ENCODE data around the gene SPTAN1. TPM values are rescaled to one million over a fixed set of nuclear protein-coding genes. Genes with fewer than 3 reads are reported as not detected.

SPTAN1 gene
- total and polyA plus RNA-seq, 2 experiments from 2014 or later, result 108 to 195 TPM

DNA sequence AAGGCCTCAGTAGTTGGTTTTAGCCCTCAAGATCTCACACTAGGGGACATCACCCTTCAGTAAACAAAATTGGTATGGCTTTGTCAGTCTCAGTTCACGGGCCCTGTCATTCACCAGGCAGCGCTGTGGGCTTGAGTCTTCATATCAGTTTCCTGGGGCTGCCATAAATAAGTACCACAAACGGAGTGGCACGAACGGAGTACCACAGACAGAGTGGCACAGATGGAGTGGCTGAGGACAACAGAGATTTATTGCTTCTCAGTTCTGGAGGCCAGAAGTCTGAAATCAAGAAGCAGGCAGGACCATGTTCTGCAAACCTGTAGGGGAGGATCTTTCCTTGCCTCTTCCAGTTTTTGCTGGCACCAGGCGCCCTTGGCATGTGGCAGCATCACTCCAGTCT is 66.7 kb downstream of the SPTAN1 start (continued):
- TF ChIP-seq, protein P1, sequence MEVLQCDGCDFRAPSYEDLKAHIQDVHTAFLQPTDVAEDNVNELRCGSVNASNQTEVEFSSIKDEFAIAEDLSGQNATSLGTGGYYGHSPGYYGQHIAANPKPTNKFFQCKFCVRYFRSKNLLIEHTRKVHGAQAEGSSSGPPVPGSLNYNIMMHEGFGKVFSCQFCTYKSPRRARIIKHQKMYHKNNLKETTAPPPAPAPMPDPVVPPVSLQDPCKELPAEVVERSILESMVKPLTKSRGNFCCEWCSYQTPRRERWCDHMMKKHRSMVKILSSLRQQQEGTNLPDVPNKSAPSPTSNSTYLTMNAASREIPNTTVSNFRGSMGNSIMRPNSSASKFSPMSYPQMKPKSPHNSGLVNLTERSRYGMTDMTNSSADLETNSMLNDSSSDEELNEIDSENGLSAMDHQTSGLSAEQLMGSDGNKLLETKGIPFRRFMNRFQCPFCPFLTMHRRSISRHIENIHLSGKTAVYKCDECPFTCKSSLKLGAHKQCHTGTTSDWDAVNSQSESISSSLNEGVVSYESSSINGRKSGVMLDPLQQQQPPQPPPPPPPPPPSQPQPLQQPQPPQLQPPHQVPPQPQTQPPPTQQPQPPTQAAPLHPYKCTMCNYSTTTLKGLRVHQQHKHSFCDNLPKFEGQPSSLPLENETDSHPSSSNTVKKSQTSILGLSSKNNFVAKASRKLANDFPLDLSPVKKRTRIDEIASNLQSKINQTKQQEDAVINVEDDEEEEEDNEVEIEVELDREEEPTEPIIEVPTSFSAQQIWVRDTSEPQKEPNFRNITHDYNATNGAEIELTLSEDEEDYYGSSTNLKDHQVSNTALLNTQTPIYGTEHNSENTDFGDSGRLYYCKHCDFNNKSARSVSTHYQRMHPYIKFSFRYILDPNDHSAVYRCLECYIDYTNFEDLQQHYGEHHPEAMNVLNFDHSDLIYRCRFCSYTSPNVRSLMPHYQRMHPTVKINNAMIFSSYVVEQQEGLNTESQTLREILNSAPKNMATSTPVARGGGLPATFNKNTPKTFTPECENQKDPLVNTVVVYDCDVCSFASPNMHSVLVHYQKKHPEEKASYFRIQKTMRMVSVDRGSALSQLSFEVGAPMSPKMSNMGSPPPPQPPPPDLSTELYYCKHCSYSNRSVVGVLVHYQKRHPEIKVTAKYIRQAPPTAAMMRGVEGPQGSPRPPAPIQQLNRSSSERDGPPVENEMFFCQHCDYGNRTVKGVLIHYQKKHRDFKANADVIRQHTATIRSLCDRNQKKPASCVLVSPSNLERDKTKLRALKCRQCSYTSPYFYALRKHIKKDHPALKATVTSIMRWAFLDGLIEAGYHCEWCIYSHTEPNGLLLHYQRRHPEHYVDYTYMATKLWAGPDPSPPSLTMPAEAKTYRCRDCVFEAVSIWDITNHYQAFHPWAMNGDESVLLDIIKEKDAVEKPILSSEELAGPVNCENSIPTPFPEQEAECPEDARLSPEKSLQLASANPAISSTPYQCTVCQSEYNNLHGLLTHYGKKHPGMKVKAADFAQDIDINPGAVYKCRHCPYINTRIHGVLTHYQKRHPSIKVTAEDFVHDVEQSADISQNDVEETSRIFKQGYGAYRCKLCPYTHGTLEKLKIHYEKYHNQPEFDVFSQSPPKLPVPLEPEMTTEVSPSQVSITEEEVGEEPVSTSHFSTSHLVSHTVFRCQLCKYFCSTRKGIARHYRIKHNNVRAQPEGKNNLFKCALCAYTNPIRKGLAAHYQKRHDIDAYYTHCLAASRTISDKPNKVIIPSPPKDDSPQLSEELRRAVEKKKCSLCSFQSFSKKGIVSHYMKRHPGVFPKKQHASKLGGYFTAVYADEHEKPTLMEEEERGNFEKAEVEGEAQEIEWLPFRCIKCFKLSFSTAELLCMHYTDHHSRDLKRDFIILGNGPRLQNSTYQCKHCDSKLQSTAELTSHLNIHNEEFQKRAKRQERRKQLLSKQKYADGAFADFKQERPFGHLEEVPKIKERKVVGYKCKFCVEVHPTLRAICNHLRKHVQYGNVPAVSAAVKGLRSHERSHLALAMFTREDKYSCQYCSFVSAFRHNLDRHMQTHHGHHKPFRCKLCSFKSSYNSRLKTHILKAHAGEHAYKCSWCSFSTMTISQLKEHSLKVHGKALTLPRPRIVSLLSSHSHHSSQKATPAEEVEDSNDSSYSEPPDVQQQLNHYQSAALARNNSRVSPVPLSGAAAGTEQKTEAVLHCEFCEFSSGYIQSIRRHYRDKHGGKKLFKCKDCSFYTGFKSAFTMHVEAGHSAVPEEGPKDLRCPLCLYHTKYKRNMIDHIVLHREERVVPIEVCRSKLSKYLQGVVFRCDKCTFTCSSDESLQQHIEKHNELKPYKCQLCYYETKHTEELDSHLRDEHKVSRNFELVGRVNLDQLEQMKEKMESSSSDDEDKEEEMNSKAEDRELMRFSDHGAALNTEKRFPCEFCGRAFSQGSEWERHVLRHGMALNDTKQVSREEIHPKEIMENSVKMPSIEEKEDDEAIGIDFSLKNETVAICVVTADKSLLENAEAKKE (CRISPR knock-in tag; IDR thresholded peaks at IDR 0.05), result no peak

GRCh38 chr9:128619779-128620178 is 67.4 kb downstream of the SPTAN1 start:
- Histone ChIP-seq H3K27ac (ENCODE audit: low read depth) (no peak overlapping the region), H2AFZ (no peak overlapping the region), H3F3A (replicated peaks; ENCODE audit: low read depth) (0 out of 2 replicates have a peak, but pooled peaks cover 4% of the 10 kb centered on the region), H3K4me3 (no peak overlapping the region), H3K27me3 (ENCODE audit: insufficient read depth) (no peaks in the 10 kb centered on the region), H3K4me1 (ENCODE audit: insufficient read depth) (no peaks in the 10 kb centered on the region), H3K36me3 (ENCODE audit: insufficient read depth) (peaks cover 64% of the 10 kb centered on the region), H3K9me2 (ENCODE audit: insufficient read depth) (no peaks in the 10 kb centered on the region), H3K79me2 (replicated peaks; ENCODE audit: insufficient read depth) (no peaks in the 10 kb centered on the region), H4K20me1 (replicated peaks; ENCODE audit: insufficient read depth) (peaks cover 2% of the 10 kb centered on the region; the same call in 1 of the 2 replicates), H3K4me2 (no peak overlapping the region)
- DNase-seq (ENCODE audit: low spot score) (no peak), ATAC-seq (no peak)
- Mint-ChIP-seq H3K4me1 (no peaks in the 10 kb centered on the region), H3K27me3 (ENCODE audit: insufficient read depth, low read depth, poor library complexity) (peaks cover 6% of the 10 kb centered on the region), H3K9me3 (no peaks in the 10 kb centered on the region), H3K27ac (no peak overlapping the region), H3K4me3 (no peak overlapping the region), H3K36me3 (ENCODE audit: low read depth) (peaks cover 76% of the 10 kb centered on the region)
- TF ChIP-seq STAT1 (IDR thresholded peaks at IDR 0.05; ENCODE audit: unreplicated experiment), result no peak

DNA sequence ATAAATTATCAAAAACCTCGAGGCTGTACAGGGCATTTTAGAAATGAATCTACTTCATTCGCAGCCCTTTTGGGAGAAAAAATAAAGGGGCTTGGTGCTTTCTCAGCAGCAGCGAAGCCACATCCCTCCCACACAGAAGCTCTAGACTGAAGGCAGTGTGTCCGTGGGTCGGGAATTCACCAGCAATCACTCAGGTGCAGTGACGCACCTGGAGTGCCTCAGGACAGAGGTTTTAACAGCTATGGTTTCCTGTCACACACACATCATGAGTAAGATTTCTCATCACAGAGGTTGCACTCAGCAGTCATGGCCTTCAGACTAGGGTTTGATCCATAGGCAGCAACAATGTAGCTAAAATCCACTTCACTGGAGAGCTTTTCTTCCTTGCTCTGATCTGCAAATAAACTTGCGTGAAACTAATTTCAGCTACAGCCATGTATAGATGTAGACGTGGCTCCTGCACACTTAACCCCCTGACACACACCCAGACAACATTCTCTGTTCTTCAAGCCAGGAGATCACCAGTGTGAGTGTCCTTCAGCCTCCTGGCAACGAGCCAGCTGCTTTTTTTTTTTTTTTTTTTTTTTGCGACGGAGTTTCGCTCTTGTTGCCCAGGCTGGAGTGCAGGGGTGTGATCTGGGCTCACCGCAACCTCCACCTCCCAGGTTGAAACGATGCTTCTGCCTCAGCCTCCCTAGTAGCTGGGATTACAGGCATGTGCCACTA is 69.5 kb downstream of the SPTAN1 start:
- peaks cover 81% of the 10 kb centered on the region for H3K36me3 Mint-ChIP-seq (ENCODE audit: low read depth)
- no peak for TF ChIP-seq ZNF331 (CRISPR knock-in tag; IDR thresholded peaks at IDR 0.05; ENCODE audit: low read depth)
- no peak for TF ChIP-seq CREB1 (CRISPR knock-in tag; IDR thresholded peaks at IDR 0.05; ENCODE audit: low read depth)
- TF ChIP-seq, protein P2, sequence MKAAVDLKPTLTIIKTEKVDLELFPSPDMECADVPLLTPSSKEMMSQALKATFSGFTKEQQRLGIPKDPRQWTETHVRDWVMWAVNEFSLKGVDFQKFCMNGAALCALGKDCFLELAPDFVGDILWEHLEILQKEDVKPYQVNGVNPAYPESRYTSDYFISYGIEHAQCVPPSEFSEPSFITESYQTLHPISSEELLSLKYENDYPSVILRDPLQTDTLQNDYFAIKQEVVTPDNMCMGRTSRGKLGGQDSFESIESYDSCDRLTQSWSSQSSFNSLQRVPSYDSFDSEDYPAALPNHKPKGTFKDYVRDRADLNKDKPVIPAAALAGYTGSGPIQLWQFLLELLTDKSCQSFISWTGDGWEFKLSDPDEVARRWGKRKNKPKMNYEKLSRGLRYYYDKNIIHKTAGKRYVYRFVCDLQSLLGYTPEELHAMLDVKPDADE (IDR thresholded peaks at IDR 0.05), result no peak
- no peak for TF ChIP-seq NANOG (IDR thresholded peaks at IDR 0.05; ENCODE audit: borderline replicate concordance)
- TF ChIP-seq JUNB (IDR thresholded peaks at IDR 0.05; ENCODE audit: unreplicated experiment), result no peak
- TF ChIP-seq EZH2 (IDR thresholded peaks at IDR 0.05; ENCODE audit: low read depth, unreplicated experiment), result no peak
- TF ChIP-seq STAT1 (IDR thresholded peaks at IDR 0.05; ENCODE audit: unreplicated experiment), result no peak

More for the DNA sequence above, 69.5 kb downstream of the SPTAN1 start:
- H3K27me3 Mint-ChIP-seq (ENCODE audit: insufficient read depth, low read depth, poor library complexity), result peaks cover 8% of the 10 kb centered on the region
- H4K20me1 ChIP-seq (replicated peaks; ENCODE audit: insufficient read depth), result 0 out of 2 replicates have a peak, but pooled peaks cover 2% of the 10 kb centered on the region
- no peaks in the 10 kb centered on the region for H3F3A ChIP-seq (replicated peaks; ENCODE audit: low read depth)
- H3K27ac Mint-ChIP-seq, result no peak overlapping the region
- H3K9me2 ChIP-seq (ENCODE audit: insufficient read depth), result no peaks in the 10 kb centered on the region
- ATAC-seq, result no peak
- no peak for DNase-seq (ENCODE audit: low spot score)
- no peak overlapping the region for H3K27ac ChIP-seq (ENCODE audit: low read depth)
- no peaks in the 10 kb centered on the region for H3K27me3 ChIP-seq (ENCODE audit: insufficient read depth)
- H3K4me2 ChIP-seq, result no peak overlapping the region
- H2AFZ ChIP-seq, result no peak overlapping the region
- no peaks in the 10 kb centered on the region for H3K79me2 ChIP-seq (replicated peaks; ENCODE audit: insufficient read depth)
- no peaks in the 10 kb centered on the region for H3K9me3 Mint-ChIP-seq
- H3K36me3 ChIP-seq (ENCODE audit: insufficient read depth), result peaks cover 44% of the 10 kb centered on the region
- no peak overlapping the region for H3K4me3 ChIP-seq
- no peaks in the 10 kb centered on the region for H3K4me1 ChIP-seq (ENCODE audit: insufficient read depth)
- H3K4me1 Mint-ChIP-seq, result no peaks in the 10 kb centered on the region
- no peak overlapping the region for H3K4me3 Mint-ChIP-seq
